ENCODE results near the gene FBXO36. TPM values are rescaled to one million over a fixed set of nuclear protein-coding genes. Genes with fewer than 3 reads are reported as not detected.

Gene FBXO36
- total and polyA plus RNA-seq, 2 of the 8 experiments (the other 6 are each of a cell fraction or from before 2014, with no cell fraction given) = 3.4 TPM

DNA sequence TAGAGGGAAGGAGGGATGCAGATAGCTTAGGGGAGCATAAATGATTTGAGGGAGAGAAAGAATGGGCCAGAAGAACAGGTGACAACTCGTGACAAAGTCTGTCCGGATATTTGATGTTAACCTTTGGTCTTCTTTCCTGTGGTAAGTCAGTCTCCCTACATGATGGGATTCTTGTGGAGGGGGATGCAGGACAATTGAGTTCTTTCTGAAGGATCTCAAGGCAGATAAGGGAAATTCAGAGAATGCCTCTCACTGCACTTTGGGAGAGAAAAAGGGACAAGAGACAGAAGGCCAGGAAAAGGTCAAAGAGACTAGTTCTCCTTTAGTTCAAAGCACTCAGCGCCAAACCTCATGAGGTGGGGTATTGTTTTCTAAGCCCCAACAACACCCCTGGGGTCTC, 34.2 kb downstream of the FBXO36 start:
- H2BK12ac ChIP-seq (ENCODE audit: low read depth, low read length) = no peak overlapping the region
- no peaks in the 10 kb centered on the region for H3K79me2 ChIP-seq (ENCODE audit: control insufficient read depth in 1 of 2, insufficient read depth in 2 of 2, low read length in 2 of 2)
- H3K4me3 ChIP-seq (ENCODE audit: extremely low read depth in 1 of 4, insufficient read depth in 2 of 4, low read depth in 3 of 4, low read length in 4 of 4) = no peak overlapping the region
- H2AFZ ChIP-seq (ENCODE audit: low read length) = no peak overlapping the region
- no peaks in the 10 kb centered on the region for H3K9me3 ChIP-seq (ENCODE audit: insufficient read depth in 2 of 2, low read depth in 1 of 2, low read length in 1 of 2)
- no peak overlapping the region for H4K5ac ChIP-seq (ENCODE audit: insufficient read length, low read depth, low read length)
- H2BK15ac ChIP-seq (ENCODE audit: low read length) = no peak overlapping the region
- no peak overlapping the region for H4K8ac ChIP-seq (ENCODE audit: extremely low read depth, insufficient read depth, low read length)
- no peak overlapping the region for H3K23ac ChIP-seq (ENCODE audit: insufficient read length)
- H3K9ac ChIP-seq (replicated peaks in 1 of 4; ENCODE audit: extremely low read depth in 1 of 4, low read depth in 3 of 4, low read length in 3 of 4) = no peak overlapping the region
- H2BK5ac ChIP-seq (ENCODE audit: low read depth, low read length) = no peak overlapping the region
- H3K27me3 ChIP-seq (replicated peaks in 1 of 4; ENCODE audit: control insufficient read depth in 3 of 4, extremely low read depth in 1 of 4, insufficient read depth in 3 of 4, low read length in 3 of 4) = no peaks in the 10 kb centered on the region
- POLR2A ChIA-PET (ENCODE audit: partially characterized antibody) = no interaction called here
- FAIRE-seq (no peak), DNase-seq (ENCODE audit: low read depth in 1 of 2, low spot score in 2 of 2) (no peak)
- H2BK20ac ChIP-seq (ENCODE audit: low read length) = no peak overlapping the region
- no peak overlapping the region for H4K91ac ChIP-seq (replicated peaks; ENCODE audit: insufficient read length, low read length)
- 96% methylated on average over 3 of the region's 3 CpGs; no CpG with 5 or more reads in 1 of the 2 experiments for WGBS, 2 experiments (ENCODE audit: extremely low coverage in 1 of 2, insufficient coverage in 1 of 2, insufficient read length in 1 of 2, insufficient replicate concordance in 2 of 2, low coverage in 1 of 2, low lambda C conversion rate in 2 of 2, missing lambda C conversion rate in 1 of 2)
- no peaks in the 10 kb centered on the region for H3K23me2 ChIP-seq (ENCODE audit: low read depth, low read length)
- H3K4ac ChIP-seq (replicated peaks; ENCODE audit: insufficient read length, low read depth, low read length) = no peak overlapping the region
- no peaks in the 10 kb centered on the region; a peak in 1 of 8 replicates for H3K36me3 ChIP-seq (ENCODE audit: control insufficient read depth in 2 of 4, insufficient read depth in 4 of 4, low read length in 3 of 4)
- peaks cover 2 to 13% (median 5%) of the 10 kb centered on the region in 4 experiments for H3K4me1 ChIP-seq (replicated peaks in 1 of 4; ENCODE audit: control insufficient read depth in 3 of 4, insufficient read depth in 4 of 4, low read length in 3 of 4)
- no peak overlapping the region for H3K18ac ChIP-seq (ENCODE audit: extremely low read depth, low read length)
- CTCF ChIA-PET (ENCODE audit: partially characterized antibody) = no interaction called here
- no peak overlapping the region for H2BK120ac ChIP-seq (replicated peaks; ENCODE audit: low read depth, low read length)
- no peaks in the 10 kb centered on the region for H4K20me1 ChIP-seq (replicated peaks in 1 of 2; ENCODE audit: control insufficient read depth in 1 of 2, insufficient read depth in 2 of 2, low read length in 2 of 2)
- no peak overlapping the region for H3K4me2 ChIP-seq (ENCODE audit: insufficient read depth in 1 of 2, low read depth in 2 of 2, low read length in 2 of 2)
- no peak overlapping the region for H3K56ac ChIP-seq (replicated peaks; ENCODE audit: insufficient read length, low read depth, low read length)
- no peak overlapping the region for H2AK5ac ChIP-seq (ENCODE audit: low read depth, low read length)
- no peaks in the 10 kb centered on the region for H3K79me1 ChIP-seq (ENCODE audit: low read depth, low read length)
- no peak overlapping the region for H3K14ac ChIP-seq (ENCODE audit: insufficient read length)
- no peak overlapping the region for H3K27ac ChIP-seq (ENCODE audit: low read depth, low read length)
- TF ChIP-seq POU5F1 (IDR thresholded peaks at IDR 0.05; ENCODE audit: low read depth, low read length) (no peak), PHF8 (conservative IDR thresholded peaks at IDR 0.05; ENCODE audit: low read depth, low read length) (no peak), TEAD4 (IDR thresholded peaks at IDR 0.05; ENCODE audit: low read depth, low read length) (no peak), HDAC2 (IDR thresholded peaks at IDR 0.05; ENCODE audit: borderline replicate concordance in 1 of 2, low read depth in 2 of 2, low read length in 2 of 2) (no peak), GABPA (IDR thresholded peaks at IDR 0.05; ENCODE audit: borderline replicate concordance, insufficient read depth, low read length) (no peak), SUZ12 (IDR thresholded peaks at IDR 0.05; ENCODE audit: low read length) (no peak), RAD21 (IDR thresholded peaks at IDR 0.05 in 1 of 2, conservative IDR thresholded peaks at IDR 0.05 in 1 of 2; ENCODE audit: low read depth in 2 of 2, low read length in 2 of 2) (no peak), TAF7 (optimal IDR thresholded peaks at IDR 0.05; ENCODE audit: borderline replicate concordance, low read depth, low read length) (no peak), CTBP2 (IDR thresholded peaks at IDR 0.05; ENCODE audit: borderline replicate concordance, insufficient read depth, insufficient read length, low read length) (no peak)
- TF ChIP-seq, protein P1, sequence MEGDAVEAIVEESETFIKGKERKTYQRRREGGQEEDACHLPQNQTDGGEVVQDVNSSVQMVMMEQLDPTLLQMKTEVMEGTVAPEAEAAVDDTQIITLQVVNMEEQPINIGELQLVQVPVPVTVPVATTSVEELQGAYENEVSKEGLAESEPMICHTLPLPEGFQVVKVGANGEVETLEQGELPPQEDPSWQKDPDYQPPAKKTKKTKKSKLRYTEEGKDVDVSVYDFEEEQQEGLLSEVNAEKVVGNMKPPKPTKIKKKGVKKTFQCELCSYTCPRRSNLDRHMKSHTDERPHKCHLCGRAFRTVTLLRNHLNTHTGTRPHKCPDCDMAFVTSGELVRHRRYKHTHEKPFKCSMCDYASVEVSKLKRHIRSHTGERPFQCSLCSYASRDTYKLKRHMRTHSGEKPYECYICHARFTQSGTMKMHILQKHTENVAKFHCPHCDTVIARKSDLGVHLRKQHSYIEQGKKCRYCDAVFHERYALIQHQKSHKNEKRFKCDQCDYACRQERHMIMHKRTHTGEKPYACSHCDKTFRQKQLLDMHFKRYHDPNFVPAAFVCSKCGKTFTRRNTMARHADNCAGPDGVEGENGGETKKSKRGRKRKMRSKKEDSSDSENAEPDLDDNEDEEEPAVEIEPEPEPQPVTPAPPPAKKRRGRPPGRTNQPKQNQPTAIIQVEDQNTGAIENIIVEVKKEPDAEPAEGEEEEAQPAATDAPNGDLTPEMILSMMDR (IDR thresholded peaks at IDR 0.05; ENCODE audit: control extremely low read depth in 1 of 3, insufficient read depth in 1 of 3, low read depth in 1 of 3, low read length in 3 of 3) = no peak
